Glomerular visceral epithelial cell (primary cell): ENCODE results near the gene PTPRD.

Experiments used
- DNase-seq: peaks from one replicate; pipeline ENCODE4 v3.0.0-alpha.2; 2016; ENCODE audit errors: extremely low spot score

The PTPRD gene

DNA sequence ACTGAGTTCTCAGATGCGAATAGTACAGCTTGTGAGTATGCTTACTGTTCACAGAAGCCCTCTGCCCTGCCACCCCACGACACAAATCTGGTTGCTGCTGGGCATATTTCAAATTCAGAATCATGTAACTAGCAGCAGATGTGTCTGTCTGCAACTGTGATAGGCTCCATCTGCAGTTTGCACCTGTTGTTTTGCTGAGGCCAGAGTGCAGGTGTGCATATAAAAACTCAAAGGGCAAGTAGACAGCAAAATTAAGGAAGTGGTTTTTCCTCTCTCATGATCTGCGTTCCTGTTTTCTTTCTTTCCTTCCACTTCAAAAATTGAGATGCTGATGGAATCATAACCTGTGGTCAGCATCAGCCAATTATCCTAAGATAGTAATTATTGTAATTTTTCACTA lies 1000.5 kb downstream of the PTPRD start:
- DNase-seq: no peak

DNA sequence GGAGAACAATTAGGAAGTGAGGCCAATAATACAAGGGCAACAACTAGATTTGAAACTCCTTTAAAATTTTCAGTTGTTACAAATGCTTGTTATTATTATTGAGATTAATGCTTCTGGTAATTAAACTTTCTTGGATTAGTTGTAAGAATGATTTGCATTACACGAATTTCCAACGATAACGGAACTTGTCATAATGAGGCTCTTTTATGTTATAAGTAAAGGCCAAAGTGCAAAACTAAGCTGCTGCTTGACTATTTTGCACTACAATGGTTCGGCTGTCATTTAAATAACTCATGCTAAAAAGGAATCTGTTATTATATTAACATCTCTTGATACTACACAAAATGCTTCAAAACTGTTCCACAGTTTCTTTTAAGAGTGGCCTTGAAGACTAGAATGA lies 1007.1 kb downstream of the PTPRD start:
- DNase-seq: no peak

- no peak for DNase-seq
These were observed 1009.5 kb downstream of the PTPRD start for GRCh38 chr9:9603345-9603744.

- no peak for DNase-seq
These were observed 1014.1 kb downstream of the PTPRD start for GRCh38 chr9:9598723-9599122.

GRCh38 chr9:9592104-9592503 lies 1020.7 kb downstream of the PTPRD start:
- no peak for DNase-seq

GRCh38 chr9:9585920-9586319 lies 1026.9 kb downstream of the PTPRD start:
- DNase-seq: no peak

DNA sequence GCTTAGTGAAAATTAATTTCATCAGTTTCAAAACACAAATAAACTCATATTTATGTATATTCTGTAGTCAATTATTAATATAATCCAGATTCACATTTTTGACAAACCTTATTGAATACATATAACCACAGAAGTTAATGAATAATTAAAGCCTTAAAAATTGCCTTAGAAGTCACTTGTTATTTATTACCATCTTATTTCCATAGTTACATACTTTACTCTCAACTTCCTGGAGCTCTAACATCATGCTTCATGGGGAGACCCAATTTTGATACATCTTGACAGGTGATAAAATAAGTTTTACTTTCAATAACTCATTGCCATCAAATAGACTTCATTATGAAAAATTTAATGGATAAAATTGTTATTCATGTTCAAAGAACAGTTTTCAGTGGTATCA lies 1038.7 kb downstream of the PTPRD start:
- DNase-seq: no peak

GRCh38 chr9:9565700-9566099 lies 1047.1 kb downstream of the PTPRD start:
- no peak for DNase-seq

DNA sequence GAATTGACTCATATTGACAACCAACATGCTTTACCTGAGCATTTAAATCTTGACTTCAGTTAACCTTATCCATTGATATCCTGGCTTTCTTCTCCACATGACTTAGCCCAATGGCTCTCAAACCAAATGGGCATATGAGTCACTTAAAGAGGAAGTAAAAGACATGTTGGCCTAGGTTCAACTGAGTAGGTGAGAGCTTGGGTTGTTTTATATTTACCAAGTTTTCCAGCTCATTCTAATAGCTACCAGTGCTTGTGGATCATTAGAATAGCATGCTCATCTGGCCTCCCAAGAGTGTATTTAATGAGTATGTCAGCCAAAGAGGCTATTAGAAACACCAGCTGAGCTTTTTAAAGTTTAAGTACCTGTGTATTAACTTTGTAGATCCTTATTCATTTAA lies 1049.0 kb downstream of the PTPRD start:
- DNase-seq: no peak

GRCh38 chr9:9560382-9561035 lies 1052.3 kb downstream of the PTPRD start:
- no peak for DNase-seq

- no peak for DNase-seq
These were observed 1053.9 kb downstream of the PTPRD start for GRCh38 chr9:9558907-9559306.

DNA sequence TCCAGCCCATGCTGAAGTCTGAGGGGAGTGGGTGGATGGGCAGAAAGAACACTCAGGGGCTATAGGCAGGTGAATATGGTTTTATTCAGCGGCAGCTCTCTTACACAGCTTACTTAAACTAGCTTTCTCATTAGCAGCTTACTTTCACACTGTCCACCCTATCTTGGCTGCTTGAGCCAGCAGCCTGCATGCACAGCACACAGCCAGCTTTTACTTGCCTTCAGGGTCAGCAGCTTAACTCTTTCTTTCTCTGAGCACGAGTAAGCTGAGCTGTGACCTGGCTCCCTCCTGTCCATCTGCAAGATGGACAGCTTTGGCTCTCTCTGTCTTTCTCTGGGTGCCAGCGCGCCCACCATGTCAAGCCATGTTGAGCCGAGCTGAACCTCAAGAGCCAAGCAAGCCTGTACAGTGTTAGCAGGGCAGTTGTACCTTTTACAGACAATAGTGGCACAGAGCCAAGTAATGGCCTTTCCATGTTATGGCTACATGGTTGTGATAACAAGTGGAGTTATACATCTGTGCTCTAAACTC lies 1054.9 kb downstream of the PTPRD start:
- DNase-seq: no peak

GRCh38 chr9:9556865-9557803 lies 1055.7 kb downstream of the PTPRD start:
- DNase-seq: no peak

GRCh38 chr9:9552665-9553064 lies 1060.1 kb downstream of the PTPRD start:
- DNase-seq: no peak

DNA sequence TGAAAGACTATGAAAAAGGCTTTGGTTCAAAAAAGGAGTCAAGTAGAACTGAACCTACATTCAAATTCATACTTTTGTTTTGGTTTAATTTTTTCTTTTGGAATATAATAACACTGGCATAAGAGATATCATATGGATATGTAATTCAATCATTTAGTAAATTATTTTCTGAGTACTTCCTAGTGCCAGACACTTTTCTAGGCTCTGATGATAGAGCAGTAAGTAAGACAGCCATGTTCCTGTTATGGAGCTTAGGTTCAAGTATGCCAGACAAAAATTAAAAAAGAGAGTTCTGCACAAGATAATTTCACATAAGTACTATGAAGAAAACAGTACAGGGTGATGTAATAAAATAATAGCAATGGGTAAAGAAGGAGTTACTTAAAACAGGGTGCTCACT lies 1074.0 kb downstream of the PTPRD start:
- no peak for DNase-seq

DNA sequence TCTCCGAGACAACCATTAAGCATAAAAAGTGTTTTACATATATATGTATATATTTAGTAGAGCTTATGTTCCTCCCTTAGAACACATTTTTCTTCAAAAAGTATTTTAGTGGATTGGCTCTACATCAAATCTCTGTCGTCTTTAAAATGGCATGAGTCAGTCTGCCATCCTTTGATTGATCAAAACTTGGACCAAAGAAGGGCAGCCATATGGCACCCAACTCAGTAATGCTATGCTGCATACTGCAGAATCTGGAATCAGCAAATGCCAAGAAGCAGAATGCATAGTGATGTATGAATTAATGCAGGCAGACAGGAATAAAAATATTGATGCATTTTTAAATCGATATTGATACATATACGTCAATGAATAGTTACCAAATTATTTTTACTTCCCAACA lies 1074.4 kb downstream of the PTPRD start:
- no peak for DNase-seq

- DNase-seq: no peak
These were observed 1076.3 kb downstream of the PTPRD start for GRCh38 chr9:9536523-9536922.

- no peak for DNase-seq
These were observed 1089.2 kb downstream of the PTPRD start for GRCh38 chr9:9523476-9524139.

DNA sequence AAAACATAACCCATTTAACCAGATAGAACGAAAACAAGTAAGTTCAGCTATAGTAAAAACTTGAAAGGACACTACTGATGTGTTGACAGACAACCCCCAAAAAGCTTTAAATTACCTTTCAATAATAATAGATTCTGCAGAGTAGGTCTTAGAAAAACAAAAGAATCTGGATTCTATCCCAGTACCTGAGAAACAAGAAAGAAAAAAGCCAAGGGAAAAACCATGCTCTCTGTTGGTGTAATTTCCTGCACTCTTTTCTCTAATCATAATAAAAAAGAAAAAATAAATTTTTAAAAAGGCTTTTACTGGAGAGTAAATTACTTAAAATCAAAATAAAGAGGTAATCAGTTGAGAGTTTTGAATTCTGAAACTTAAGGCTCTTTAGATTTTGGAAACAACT lies 1090.4 kb downstream of the PTPRD start:
- no peak for DNase-seq

DNA sequence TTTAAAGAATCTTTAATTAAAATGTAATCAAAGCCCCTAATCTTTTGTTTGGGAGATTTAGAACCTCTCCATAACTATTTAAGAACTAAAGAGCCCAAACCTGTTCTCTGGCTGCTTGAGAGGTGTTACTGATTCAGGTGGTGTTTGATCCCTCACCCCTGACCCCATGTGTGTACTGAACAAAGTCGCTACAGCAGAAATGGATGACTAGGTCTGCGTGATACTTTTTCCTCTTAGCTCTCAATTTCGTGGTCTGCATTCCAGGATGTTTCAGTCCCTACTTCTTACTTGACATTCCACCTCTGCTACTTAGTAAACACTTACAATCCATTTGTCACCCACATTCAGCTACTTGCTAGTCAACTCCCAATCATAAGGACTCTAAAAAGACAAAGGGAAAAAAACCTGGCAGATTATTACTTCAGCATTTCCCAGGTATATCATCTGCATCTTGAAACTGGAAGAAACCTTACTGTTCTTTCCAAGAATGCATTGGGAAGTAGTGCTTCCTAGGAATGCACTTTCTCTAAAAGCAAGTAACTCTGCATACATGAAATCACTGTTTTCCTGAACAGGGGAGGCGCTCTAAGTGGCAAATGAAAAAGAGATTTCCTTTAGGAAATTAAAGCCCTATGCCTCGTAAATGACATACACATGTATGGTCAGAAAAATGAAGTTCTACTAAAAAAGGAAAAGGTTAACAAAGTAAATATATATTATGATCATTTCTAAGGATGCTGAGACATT lies 1091.6 kb downstream of the PTPRD start:
- DNase-seq: no peak

DNA sequence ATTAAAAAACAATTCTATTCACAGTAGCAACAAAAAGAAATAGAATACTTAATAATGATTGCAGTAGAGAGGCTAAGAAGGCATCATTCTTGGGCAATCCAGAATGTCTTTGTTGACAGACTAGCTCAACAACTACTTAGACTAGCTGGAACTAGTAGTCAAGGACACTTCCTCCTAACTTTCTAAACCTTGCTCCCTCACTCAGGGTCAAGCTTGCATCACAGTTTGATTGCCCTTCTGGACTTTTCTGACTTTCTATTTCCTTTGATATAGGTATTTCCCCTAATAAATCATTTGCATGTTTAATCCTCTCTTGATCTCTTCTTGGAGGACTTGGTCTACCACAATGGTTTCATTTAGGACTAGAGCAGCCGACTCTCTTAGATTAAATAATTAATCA lies 1107.9 kb downstream of the PTPRD start:
- no peak for DNase-seq

GRCh38 chr9:9499546-9499945 lies 1113.3 kb downstream of the PTPRD start:
- no peak for DNase-seq
